T-helper 17 cell (primary cell): Measurements from ENCODE around the gene TRABD. TPM values are rescaled to one million over a fixed set of nuclear protein-coding genes. Genes with fewer than 3 reads are reported as not detected.

ENCODE experiments used
- total RNA-seq, 4 donors: library from RNA in 2 of 4; stranded (reverse) in 2 of 4; gene quantifications; one replicate each; pipeline ENCODE4 v1.2.3 and lab custom pipeline; 2022 to 2026

Gene TRABD
- total RNA-seq, 2 donors from 2014 or later = 141 to 158 TPM

Other genes starting within 250 kb of the TRABD start
- 100 to 1,000 TPM; 227 to 241 TPM for gene PIM3, start 225.1 kb upstream of the TRABD start, total RNA-seq
- not detected for gene IL17REL, start 173.1 kb upstream of the TRABD start, total RNA-seq
- not detected for gene TTLL8, start 127.6 kb upstream of the TRABD start, total RNA-seq
- 1 to 10 TPM in 1 of 2 donors, under 1 TPM in 1; 0.62 to 1.3 TPM for gene MLC1, start 100.5 kb upstream of the TRABD start, total RNA-seq
- gene MOV10L1, start 95.9 kb upstream of the TRABD start, total RNA-seq = not detected
- under 1 TPM in 1 of 2 donors, not detected in 1; 0.29 TPM for gene PANX2, start 15.2 kb upstream of the TRABD start, total RNA-seq
- gene SELENOO, start 15.1 kb downstream of the TRABD start, total RNA-seq = 10 to 100 TPM; 27.4 to 29.5 TPM
- gene TUBGCP6, start 59.1 kb downstream of the TRABD start, total RNA-seq = 100 to 1,000 TPM; 110 to 122 TPM
- gene HDAC10, start 65.4 kb downstream of the TRABD start, total RNA-seq = 100 to 1,000 TPM in 1 of 2 donors, 10 to 100 TPM in 1; 95.5 to 105 TPM
- gene MAPK12, start 75.8 kb downstream of the TRABD start, total RNA-seq = 1 to 10 TPM; 1.7 to 1.9 TPM
- gene MAPK11, start 84.5 kb downstream of the TRABD start, total RNA-seq = 10 to 100 TPM; 13.2 to 14.4 TPM
- gene PLXNB2, start 121.7 kb downstream of the TRABD start, total RNA-seq = 1 to 10 TPM; 3.0 to 7.6 TPM
- gene DENND6B, start 141.1 kb downstream of the TRABD start, total RNA-seq = 1 to 10 TPM; 1.8 to 2.2 TPM
- 10 to 100 TPM; 62.1 to 63.7 TPM for gene PPP6R2, start 157.4 kb downstream of the TRABD start, total RNA-seq